Stimulated activated CD8-positive, alpha-beta memory T cell treated with anti-CD3 and anti-CD28 coated beads, Interleukin-15, amount 100 ng/mL, for 4 hours (primary cell): ENCODE results near the gene MYEOV.

Source experiments
- DNase-seq, 2 donors: peaks; one replicate each; pipeline ENCODE4 v3.0.0-alpha.2; 2020; ENCODE audit warnings: low read depth in 2 of 2

MYEOV gene

DNA sequence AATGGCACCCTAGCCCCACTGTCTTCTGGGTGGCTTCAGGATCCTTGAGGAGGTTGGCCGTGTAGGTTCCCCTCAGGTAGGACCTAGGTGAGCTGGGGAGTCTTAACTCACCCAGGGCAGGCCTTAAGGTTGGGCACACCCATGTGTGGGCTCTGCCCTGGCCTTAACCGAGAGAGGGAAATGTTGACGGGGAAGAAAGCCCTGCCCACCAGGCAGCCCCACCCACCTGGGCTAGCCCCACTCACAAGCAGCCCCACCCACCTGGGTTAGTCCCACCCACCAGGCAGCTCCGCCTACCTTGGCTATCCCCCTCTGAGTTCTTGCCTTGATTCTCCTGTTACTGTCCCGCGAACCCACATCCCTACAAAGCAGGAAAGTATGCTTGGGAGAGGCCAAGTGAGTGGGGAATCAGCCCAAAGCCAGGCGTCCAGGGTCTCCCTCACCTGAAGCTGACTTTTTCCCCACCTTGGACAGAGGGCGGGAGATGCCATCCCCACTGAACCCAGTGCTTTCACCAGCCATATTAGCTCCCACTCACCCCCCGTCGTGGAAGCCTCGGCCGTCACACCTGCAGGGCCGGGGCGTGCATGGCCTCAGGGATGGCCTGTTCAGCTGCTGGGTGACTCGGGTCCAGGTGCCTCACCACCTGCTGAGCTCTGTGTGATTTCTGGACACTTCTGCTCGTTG lies at the start of gene MYEOV:
MYEOV (plus strand) TSS at position 337 of the 687 bp plus-strand sequence. CDS start 1,200 bp downstream, outside the sequence.
- no peak for DNase-seq

GRCh38 chr11:69244266-69244665 lies 49.7 kb upstream of the MYEOV start:
- DNase-seq: no peak

GRCh38 chr11:69245041-69245440 lies 48.9 kb upstream of the MYEOV start:
- no peak for DNase-seq

DNA sequence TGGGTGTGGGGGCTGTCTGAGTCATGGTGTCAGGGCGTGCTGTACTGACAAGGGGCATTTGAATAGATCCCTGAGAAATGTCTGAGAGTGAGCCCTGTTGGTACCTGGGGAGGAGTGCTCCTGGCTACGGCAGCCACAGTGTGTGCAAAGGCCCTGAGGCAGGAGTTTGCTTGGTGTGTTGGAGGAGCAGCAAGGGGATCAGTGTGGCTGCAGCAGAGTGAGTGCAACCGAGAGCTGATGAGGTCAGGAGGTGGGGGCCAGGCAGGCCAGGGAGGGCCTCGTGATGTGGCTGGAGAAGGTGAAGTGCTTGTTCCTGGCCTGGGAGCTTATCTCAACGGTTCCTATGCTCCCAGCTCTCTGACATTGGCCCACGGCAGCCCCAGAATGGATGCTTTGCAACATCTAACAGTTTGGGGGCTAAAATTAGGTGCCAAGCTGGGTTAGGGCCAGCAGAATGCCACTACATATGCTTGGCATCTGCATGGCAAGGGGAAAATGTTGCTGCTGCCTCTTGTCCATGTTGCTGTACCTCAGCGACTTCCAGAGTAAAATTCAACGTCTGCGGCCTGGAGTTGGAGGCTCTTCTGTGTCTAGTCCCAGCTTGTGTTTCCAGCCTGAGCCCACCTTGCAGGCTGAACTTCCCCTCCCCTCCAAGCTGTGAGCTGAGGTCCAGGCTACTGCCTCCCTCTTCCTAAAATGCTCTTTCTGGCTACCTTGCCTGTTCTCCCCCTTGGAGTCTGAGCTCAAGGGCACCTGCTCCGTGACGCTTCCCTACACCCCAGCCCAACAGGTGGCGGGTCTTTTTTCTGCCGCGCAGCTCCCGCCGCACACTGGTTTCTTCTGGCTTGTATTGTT lies 48.2 kb upstream of the MYEOV start:
- no peak for DNase-seq

GRCh38 chr11:69249311-69250185 lies 44.4 kb upstream of the MYEOV start:
- no peak for DNase-seq

DNA sequence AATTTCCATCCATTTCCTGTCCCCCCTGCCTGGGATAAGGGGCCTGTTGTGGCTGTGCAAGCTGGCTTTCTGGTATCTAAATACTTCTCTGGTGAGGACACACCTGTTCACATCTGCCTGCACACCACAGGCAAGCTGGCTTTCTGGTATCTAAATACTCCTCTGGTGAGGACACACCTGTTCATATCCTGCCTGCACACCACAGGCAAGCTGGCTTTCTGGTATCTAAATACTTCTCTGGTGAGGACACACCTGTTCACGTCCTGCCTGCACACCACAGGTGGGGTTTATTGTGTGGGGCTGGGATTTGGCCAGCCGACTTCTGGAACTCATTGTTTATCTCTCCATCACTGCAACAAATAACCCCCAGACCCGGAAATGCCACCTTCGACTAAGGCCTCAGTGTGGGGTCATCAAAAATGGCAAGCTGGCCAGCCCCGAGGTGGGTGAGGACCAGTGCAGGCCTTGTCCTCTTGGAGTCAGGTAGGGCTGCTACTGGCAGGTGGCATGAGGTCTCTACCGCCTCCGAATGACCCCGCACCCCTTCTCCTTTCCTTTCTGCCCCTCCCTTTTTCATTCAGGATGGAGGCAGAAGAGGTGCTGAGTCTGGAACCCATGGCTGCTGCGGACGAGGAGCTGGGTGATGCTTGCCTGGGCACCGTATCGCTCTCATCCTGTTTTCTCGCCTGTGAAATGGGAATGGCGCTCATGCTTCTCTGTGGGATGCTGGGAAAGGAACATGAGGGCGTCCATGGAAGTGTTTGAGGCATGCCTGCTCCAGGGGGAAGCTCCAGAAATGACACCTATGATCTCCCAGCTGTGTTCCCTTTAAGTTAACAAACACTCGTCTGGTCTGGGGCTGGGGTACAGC lies 43.5 kb upstream of the MYEOV start:
- DNase-seq: no peak

GRCh38 chr11:69251057-69251393 lies 42.9 kb upstream of the MYEOV start:
- DNase-seq: no peak

DNA sequence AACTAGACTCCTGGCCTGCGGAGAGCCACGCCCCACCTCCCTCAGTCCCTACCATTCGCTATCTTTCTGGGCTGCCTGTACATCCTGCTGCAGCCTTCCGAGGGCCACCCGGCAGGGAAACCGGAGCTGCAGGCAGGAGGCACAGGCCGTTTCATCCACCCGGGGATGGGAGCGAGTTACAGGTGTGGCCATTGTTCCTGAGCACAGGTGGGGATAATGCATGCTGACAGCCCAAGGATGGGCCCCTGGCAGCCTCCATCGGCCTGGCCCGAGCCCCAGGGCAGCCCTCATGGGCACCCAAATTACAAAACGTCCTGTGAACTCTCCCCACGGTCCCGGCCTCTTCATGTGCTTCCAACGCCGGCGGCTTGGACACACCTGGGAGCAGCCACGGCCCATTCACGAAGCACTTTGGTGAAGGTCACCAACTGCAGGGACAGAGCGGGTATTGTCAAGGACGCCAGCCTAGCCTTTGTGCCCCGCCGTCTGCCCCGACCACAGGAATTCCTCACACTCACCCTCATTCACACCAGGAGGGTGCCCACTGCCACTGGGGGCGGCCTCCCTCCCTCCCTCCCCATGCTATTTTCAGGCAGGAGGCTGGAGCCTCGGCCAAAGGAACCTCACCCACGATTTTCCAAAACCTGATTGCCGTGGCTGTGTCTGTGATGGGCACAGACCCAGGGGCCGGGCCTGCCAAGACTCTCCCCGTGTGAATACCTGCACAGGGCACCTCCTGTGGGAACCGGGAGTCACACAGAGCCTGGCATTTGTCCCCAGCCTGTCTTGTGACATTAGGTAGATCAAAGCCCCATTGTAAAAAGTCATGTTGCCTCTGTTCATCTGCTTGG lies 42.1 kb upstream of the MYEOV start:
- DNase-seq: no peak

DNA sequence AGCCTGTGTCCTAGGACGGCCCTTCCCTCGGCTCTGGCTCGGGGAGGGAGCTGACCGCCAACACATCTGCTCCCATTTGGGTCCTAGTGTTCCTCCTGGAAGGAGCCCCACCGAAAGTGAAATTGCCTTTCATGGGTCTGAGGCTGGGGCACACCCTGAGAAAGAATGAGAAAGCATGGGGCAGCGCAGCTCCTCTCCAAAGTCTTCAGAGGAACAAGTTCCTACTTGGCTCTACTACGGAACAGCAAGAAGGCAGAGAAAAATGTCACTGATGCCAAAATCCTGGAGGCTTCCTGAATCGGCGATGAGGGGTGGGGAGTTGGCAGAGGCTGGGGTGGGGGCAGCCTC lies 41.5 kb upstream of the MYEOV start:
- no peak for DNase-seq

- no peak for DNase-seq
Observed at GRCh38 chr11:69253028-69253427, 40.9 kb upstream of the MYEOV start.

- no peak for DNase-seq
Observed at GRCh38 chr11:69257134-69257533, 36.8 kb upstream of the MYEOV start.

GRCh38 chr11:69257838-69258658 lies 35.9 kb upstream of the MYEOV start:
- no peak for DNase-seq

DNA sequence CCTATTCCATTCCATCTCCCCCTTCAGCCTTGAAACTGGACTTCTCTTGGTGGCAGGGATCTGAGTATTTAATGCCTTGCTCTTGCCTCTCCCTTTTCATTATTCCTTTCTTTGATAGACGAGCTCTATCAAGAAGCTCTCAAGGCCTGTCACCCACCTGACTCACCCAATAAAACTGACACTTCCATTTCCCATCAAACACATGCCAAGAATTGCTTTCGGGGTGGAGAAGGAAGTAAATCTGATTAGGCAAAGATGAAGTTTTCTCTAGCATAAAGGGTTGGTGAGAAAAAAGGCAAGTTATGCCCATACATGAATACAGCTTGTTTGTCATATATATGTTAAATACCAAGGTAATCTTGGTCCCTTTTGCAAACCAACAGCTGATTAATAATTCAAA lies 34.9 kb upstream of the MYEOV start:
- DNase-seq: no peak

- DNase-seq: no peak
Observed at GRCh38 chr11:69260622-69261021, 33.3 kb upstream of the MYEOV start.

- DNase-seq: no peak
Observed at GRCh38 chr11:69261116-69261515, 32.8 kb upstream of the MYEOV start.

- no peak for DNase-seq
Observed at GRCh38 chr11:69262918-69263735, 30.8 kb upstream of the MYEOV start.

DNA sequence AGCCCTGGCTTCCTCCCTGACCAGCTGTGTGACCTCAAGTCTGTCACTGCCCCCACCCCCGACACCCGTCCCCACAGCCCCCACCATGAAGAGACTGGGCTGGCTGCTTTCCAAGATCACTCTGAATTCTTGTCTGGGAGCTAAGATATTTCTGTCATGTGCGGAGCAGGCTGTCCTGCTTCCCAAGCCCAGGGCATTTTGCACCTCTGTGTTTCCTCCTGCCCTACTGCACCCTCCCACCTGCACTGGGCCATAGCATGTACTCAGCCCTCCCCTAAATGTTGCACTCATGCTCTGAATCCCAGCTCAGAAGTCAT lies 30.3 kb upstream of the MYEOV start:
- no peak for DNase-seq

DNA sequence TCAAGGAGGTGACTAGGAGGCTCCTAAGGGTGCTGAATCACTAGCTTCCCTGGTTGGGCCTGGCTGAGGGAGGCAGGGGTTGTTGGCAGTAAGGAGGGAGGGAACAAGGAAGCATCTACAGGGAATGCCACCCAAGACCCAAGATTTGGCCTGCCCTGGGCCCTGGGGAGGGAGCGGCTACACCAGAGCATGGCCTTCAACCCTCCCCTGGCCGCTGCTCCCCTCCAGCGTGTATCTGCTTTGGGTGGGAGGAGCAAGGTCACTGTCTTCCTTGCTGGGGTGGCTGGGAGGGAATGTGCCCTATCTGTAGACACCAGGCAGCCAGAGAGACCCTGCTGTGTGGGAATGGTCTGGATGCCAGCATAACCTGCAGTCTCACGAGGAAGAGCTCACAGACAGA lies 29.5 kb upstream of the MYEOV start:
- DNase-seq: no peak

- no peak for DNase-seq
Observed at GRCh38 chr11:69265210-69265609, 28.7 kb upstream of the MYEOV start.
